ENCODE data around the gene SPTLC3.

Gene SPTLC3

GRCh38 chr20:13142143-13142542 lies 133.4 kb downstream of the SPTLC3 start:
- DNase-seq = no peak

- DNase-seq = no peak
Observed at GRCh38 chr20:13147071-13147963, 138.5 kb downstream of the SPTLC3 start.

DNA sequence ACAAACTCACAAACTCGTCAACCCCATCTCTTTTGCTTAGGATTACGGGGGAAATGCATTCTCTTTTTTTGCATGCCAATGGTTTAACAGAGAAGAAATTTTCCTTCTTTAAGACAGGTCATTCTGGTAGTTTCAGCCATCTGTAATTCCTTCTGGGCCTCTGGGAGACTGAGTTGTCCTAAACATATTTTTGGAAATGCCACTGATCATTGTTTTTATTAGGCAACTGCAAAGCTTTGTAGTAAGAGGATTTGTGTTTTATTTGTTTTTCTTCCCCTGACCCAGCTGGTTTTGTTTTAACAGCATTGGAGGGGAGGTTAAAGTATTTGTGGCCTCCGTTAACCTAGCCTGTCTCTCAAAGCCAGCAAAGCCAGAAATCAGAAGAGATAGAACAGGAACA lies 139.2 kb downstream of the SPTLC3 start:
- no peak for DNase-seq

- no peak for DNase-seq
Observed at GRCh38 chr20:13148402-13148801, 139.6 kb downstream of the SPTLC3 start.

GRCh38 chr20:13148961-13149360 lies 140.2 kb downstream of the SPTLC3 start:
- no peak for DNase-seq

GRCh38 chr20:13149371-13150105 lies 140.8 kb downstream of the SPTLC3 start:
- no peak for DNase-seq

DNA sequence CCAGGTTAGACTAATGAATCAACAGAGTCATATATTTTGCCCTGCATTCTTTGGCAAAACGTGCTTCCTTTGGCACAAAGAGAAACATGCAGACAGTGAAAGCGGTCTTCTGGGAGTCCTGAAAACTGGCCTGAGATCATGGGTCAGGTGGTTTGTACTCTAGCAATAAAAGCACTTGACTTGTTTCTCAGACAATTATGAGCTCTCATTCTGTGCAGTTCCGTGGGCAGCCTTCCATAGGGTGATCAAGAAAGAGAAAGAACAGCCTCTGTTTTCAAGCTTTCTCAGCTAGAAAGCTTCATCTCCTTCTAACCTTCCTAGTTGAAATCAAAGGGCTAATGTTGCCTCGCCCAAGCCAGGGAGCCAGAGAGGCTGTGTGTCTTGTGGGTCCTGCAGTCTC lies 149.6 kb downstream of the SPTLC3 start:
- DNase-seq = no peak

- DNase-seq = no peak
Observed at GRCh38 chr20:13159889-13160288, 151.1 kb downstream of the SPTLC3 start.

DNA sequence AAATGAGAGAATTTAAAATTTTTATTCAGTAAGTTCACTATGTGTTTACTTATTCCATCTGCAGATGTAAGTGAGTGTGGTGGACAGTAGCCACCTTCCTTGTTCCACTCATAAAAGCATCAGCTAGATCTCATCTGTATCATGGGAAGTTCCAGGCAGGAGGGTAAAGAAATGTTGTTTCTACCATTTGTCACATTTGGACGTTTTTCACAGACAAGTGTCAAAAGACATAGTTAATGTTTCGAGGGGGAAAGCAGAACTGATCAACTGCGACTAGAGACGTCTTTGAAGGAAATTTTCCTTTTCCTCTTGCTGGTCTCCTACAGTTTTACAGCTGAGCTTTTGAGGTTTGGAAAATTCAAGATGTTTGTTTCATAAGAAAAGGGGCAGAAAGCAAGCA lies 156.4 kb downstream of the SPTLC3 start:
- DNase-seq = no peak

- no peak for DNase-seq
Observed at GRCh38 chr20:13166011-13166410, 157.2 kb downstream of the SPTLC3 start.

DNA sequence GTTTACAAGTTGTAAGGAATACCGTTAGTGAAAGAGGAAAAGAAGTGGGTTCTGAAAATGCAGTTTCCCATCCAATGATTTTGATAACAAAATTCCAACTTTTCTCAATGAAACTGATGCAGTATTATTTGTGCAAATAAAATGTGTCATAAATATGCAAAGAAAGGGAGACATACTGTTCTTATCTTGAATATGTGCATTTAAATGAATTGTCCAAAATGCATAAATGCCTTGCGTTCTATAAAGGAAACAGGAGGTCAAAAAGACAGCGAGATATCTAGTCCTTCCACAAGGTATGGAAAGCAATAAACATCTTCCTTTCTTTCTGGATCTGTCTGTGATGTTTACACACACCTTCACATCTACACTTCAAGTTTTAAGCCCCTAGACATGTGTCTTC lies 157.7 kb downstream of the SPTLC3 start:
- no peak for DNase-seq

GRCh38 chr20:13169086-13169485 lies 160.3 kb downstream of the SPTLC3 start:
- DNase-seq = no peak

DNA sequence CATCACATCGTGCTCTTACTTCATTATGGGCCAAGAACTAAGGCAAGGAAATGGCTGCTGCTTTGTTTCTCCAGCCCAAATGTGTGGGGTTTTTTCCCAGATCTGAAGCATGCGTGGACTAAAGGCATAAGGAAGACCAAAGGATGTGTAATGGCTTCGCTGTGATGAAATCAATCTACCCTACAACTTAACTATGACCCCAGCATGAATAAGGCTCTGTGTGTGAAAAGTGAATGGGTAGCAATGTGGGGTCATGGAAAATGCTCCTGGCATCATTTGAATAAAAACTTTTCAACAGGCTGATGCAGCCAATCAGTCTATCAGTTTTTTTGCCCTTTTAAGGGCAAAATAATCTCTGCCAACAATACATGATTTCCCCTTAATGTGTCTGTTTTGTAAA lies 162.0 kb downstream of the SPTLC3 start:
- DNase-seq = no peak

GRCh38 chr20:13173201-13173600 lies 164.4 kb downstream of the SPTLC3 start:
- DNase-seq = no peak

- DNase-seq = no peak
Observed at GRCh38 chr20:13174402-13174801, 165.6 kb downstream of the SPTLC3 start.

DNA sequence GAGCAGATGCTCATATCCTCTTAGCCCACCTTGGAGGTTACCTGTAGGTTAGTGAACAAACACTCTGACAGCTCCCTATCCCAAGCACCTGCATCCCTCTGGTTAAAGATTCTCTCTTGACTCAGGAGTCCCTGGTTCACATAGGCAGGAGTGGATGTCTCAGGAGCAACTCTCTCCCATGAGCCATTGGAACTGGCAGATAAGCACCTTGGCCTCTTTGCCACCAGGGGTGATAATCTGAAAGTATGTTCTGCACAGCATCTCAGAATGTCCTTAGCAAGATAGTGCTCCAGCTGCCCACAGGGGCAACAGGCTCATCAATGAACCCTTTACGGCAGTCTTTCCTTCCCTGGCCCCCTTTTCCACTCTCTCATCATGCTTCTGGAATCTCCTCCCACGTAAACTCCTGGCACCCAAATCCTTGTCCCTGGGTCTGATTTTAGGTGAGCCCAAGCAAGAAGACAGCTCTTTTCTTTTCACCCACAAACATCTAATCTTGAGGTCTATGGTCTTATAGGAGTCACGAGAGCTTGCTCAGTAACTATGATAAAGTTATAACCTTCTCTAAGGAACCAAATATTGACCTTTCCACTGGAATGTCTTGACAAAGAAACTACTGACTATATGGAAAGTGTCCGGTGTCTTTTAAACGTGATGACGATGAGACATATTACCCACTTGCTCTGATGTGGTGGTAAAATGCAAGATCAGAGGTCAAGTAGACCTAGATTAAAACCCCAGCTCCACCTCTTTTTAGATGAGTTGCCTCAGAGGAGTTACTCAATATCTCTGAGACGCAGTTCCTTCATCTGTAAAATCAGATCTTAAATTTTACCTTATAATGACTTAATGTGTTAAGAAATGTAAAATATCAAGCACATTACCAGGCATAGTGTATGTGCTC lies 172.5 kb downstream of the SPTLC3 start:
- no peak for DNase-seq

DNA sequence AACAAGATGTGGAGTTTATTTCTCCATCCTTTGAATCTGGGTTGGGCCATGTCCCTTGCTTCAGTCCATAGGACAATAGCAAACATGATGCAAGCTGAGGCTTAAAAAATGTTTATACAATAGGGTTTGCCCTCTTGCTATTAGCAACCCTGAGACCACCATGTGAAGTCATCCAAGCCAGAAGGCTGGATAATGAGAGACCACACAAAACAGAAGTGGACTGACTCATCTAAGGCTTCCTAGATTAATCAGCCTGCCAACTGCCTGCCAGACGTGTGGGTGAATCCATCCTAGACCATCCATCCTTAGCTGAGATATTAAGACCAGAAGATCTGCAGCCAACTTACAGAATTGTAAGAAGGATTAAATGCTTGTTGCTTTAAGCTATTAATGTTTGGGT lies 174.2 kb downstream of the SPTLC3 start:
- DNase-seq = no peak

DNA sequence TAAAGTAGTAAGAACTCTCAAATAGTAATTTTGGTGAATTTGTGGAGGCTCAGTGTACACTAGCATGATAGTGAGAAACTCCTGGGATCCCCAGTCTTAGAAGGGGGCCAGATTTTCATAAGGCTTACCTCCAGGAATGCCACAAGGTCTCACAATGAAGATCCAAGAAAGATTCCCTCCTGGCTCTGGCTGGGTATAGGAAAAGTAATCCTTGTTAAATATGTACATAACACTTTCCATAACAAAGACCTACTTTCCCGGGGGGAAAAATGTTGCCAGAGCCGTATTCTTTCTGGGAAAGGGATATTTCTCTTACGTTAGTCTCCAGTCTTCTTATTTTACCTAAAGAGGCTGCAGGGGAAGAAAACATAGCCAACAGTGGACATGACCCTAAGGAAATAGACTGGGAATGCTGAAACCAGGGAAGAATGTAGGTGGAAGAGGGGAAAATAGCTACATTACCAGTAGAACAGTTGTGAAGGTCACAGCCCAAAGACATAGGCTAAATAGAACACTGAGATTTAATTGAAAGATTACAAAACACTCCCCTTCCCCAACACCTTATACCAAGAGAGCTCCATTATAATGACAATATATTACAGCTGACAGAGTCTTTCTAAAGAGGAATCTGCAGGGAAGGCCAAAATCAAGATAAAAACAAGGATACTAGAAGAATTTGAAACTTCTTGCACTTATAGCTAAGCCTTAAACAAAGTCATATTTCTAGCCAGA lies 177.4 kb downstream of the SPTLC3 start:
- no peak for DNase-seq

DNA sequence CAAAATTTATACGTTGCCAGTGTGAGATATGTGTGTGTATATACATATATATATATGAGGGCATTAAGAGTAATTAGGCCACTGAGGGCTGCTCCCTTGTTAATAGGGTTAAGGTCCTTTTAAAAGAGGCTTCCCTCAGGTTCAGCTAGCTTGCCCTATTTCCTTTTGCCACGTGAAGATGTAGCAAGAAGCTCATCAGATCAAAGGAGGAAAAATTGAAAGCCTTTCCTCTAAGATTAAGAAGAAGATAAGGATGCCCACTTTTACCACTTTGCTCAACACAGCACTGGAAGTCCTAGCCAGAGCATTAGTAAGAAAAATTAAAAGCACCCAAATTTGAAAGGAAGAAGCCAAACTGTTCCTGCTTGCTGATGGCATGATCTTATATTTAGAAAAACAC lies 179.1 kb downstream of the SPTLC3 start:
- DNase-seq = no peak

GRCh38 chr20:13199279-13199678 lies 190.5 kb downstream of the SPTLC3 start:
- DNase-seq = no peak

DNA sequence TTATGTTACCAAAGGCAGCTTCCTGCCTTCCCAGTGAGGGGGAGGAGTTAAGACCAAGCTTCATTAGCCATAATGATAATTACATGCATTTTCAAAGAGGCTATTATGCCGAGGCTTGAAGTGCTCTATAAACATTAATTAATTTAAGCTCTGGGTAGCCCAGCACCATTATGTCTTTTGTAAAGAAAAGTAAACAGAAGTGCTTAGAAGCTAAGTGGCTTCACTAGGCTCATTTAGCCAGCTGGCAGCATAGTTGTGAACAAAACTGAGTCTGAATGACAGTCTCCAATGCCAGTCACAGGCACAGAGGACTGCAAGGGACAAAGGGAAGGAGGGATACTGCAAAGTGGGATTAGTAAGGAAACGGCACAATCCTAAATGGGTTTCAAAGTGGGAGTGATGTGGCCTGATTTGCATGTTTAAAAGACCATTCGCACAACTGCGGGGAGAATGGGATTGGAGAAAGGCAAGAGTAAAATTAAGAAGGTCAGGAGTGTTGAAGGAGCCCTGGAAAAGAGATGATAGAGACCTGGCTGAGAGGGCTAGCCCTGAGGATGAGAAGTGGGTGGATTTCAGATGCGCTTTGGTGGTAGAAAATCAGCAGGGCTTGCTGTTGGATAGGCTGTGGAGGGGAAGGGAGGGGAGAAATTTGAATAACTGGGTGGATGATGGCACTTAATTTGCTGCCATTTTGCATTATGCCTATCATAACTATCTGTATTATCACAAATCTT lies 192.2 kb downstream of the SPTLC3 start:
- DNase-seq = no peak

- no peak for DNase-seq
Observed at GRCh38 chr20:13202565-13202964, 193.8 kb downstream of the SPTLC3 start.

Data from NK-92 treated with Interleukin-12 subunit alpha and Interleukin-12 subunit beta, amount 100 ng/mL, for 24 hours (cell line).